Germinal center (tissue), 1 donor: ENCODE results near the gene ST6GALNAC2.
A peak's percentile ranks its signal among the peaks of the same experiment; 100 is the strongest.
"Not testable (repeated sequence)": the region's sequence is repeated elsewhere in the genome, so short reads cannot be mapped to it uniquely, and the experiment has no call there.

Experiments
- DNase-seq: peaks from one replicate; pipeline ENCODE4 v3.0.0; 2012; ENCODE audit warnings: mixed read lengths, low spot score

The ST6GALNAC2 gene

GRCh38 chr17:76585649-76586593 is at the start of gene ST6GALNAC2:
Gene ST6GALNAC2, minus strand, starts transcription at chr17:76585860. Its CDS starts 52 bp downstream, at chr17:76585808.
- no peak for DNase-seq

DNA sequence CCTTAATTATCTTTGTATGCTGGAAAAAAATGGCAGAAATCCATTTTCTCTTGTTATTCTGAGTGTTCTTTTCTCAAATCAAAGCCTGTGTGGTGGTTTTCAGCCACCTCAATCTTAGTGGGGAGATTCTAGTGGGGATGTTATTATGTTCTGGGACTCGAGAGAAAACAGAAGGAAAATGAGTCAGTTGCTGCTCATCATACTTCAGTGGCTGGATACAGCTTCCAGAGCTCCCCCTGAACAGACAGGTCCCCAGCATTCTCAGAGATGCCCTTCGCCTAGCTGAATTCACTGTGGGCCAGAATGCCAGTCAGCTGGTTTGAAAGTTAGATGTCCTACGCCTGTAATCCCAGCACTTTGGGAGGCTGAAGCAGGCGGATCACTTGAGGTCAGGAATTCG is 49.4 kb upstream of the ST6GALNAC2 start:
- DNase-seq: no peak

- DNase-seq: no peak
Measured at GRCh38 chr17:76633628-76634328, 48.1 kb upstream of the ST6GALNAC2 start.

DNA sequence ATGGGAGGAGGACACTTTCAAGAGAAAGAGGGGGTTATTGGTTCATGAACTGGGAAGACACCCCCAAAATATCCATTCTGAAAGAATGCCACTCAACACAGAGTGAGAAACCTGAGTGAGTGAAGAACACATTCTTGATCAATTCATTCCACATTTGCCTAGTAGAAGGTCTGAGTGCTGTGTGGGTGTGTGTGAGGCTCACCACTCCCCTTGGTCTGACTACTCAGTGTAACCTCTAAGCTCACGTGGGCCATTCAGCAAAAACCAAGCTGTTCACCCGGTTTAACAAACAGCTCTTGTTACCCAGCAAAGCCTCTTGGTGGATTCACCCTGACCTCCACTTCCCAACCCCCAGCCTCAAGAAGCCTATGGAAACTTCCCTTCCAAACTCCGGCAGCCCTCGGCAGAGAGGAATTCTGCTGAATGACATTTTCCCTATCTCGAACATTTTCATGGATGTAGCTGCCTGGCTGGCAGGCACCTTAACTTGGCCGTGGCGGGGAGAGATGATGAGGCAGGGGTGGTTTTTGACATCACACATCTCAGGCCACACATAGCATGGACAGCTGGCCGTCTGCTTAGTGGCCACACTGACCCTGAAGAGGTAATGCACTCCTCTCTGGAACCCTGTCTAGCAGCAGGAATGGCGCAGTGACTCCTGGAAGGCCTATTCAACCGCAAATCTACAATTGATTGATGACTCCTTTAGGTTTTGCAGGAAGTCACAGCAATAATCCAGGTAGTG is 46.3 kb upstream of the ST6GALNAC2 start:
- DNase-seq: no peak

- no peak for DNase-seq
Measured at GRCh38 chr17:76630151-76630550, 44.5 kb upstream of the ST6GALNAC2 start.

DNA sequence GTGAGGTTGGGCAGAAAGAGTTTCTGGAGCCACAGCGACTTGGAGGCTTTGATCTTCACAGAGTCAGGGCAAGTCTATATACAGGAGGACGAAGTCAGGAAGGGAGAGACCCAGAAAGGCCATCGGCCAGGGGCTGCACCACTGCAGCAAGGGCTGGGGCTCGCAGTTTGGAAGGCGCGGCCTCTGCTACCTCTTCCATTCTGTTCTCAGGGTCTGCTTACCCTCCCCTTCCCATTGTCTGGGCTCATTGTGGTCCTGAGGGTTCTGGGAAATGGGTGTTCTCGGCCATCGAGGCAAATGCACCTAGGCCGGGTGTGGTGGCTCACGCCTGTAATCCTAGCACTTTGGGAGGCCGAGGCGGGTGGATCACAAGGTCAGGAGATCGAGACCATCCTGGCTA is 41.9 kb upstream of the ST6GALNAC2 start:
- no peak for DNase-seq

DNA sequence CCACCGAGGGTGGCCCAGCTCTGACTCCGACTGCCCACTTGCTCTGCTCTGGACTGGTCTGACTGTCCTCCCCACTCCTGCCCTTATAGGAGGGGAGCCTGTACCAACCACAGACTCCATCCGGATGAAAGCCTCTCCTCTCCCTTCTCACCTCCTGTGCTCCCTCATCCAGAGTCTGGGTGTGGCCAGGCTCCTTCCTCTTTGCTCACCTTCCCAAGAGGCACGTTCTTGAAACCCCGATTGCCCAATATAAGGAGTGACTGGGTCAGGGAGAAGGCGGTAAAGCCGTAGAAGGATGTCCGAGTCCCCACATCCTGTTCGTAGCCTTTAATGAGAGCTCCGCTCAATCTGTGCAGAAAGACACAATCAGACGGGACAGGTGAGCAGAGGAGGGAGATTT is 40.8 kb upstream of the ST6GALNAC2 start:
- DNase-seq: no peak

DNA sequence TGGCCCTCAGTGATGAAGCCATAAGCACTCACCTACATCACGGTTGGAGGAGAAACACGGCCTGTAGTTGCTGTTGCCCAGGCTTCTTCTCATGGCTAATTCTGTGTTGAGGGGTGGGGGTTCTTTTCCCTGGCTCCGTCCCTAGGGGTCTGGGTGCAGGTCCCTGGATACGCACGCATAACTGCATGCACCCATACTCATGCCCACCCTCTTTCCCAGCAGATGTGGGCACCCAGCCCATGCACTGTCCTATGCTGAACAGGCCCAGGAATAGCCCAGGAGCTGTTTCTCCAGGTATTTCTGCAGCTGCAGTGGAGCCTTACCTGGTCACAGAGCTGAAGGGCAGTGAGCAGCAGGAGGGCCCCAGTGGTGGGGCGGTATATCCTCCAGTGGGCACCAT is 39.8 kb upstream of the ST6GALNAC2 start:
- no peak for DNase-seq

DNA sequence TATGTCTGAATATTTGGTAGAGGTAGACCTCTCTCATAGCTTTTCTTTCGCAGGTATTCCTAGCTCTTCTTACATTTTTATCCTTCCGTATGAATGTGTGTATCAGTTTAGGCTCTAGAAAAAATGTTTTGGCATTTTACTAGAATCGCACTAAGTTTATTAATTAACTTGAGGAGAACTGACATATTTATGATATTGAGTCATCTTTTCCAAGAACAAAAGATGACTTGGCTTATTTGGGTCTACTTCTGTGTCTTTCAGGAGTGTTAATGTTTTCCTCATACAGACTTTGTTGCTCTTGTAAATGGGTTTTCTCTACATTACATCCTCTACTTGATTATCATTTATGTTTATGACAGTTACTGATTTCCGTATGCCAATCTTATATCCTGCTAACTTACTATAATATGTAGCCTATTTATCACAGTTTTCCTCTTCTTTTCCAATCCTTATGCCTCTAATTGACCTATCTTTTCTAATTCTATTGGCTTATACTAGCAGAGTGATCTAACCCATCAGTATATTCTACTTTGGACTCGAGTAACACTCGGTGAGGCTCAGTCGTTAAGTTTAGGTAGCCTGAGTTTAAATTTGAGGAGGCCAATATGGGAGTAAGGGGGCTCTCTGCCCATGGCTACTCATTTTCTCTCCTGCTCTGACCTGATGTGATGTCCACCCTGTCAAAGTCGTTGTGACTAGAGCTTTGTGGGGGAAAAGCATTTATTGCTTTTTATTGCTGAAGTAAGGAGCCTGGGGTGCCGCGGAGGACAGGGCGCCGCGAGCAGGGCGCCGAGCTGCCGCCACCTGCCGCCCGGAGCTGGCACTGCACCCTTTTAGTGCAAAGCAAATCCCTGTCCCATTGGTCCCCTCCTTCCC is 37.8 kb upstream of the ST6GALNAC2 start:
- peak; percentile 79 for DNase-seq

DNA sequence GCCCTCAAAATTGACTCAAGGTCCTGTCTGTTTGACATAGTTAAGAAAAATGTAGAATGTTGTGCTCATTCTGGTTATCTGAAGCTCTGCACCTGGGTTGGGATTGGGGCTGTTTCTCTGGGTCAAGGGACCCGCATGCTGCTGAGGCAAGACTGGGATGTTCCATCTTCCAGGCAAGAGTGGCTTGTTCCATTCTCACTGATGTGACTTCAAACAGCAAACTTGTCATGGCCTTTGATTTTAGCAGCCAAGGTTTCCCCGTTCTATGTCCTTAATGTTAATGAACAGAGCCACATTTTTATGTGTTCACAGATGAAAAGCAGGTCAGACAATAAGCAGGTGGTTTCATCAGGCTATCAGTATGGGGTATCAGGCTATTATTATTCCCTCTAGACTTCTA is 32.2 kb upstream of the ST6GALNAC2 start:
- DNase-seq: no peak

GRCh38 chr17:76614912-76615617 is 29.4 kb upstream of the ST6GALNAC2 start:
- DNase-seq: no peak

GRCh38 chr17:76614064-76614759 is 28.6 kb upstream of the ST6GALNAC2 start:
- DNase-seq: not testable (repeated sequence)

GRCh38 chr17:76612977-76613851 is 27.6 kb upstream of the ST6GALNAC2 start:
- no peak for DNase-seq

GRCh38 chr17:76612465-76612864 is 26.8 kb upstream of the ST6GALNAC2 start:
- DNase-seq: no peak

DNA sequence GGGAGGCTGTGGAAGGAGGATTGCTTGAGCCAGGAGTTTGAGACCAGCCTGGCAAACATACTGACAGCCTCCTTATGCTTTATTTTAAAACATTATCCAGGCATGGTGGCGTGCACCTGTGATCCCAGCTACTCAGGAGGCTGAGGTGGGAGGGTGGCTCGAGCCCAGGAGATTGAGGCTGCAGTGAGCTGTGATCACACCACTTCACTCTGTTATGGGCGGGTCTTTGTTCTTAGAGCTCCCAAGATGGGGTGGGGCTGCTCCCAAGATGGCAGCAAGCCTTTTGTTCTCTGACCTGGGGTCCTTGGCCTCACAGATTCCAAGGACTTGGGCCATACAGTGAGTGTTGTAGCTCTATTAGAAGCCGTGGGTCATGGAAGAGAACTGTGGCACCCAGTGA is 26.1 kb upstream of the ST6GALNAC2 start:
- DNase-seq: no peak

DNA sequence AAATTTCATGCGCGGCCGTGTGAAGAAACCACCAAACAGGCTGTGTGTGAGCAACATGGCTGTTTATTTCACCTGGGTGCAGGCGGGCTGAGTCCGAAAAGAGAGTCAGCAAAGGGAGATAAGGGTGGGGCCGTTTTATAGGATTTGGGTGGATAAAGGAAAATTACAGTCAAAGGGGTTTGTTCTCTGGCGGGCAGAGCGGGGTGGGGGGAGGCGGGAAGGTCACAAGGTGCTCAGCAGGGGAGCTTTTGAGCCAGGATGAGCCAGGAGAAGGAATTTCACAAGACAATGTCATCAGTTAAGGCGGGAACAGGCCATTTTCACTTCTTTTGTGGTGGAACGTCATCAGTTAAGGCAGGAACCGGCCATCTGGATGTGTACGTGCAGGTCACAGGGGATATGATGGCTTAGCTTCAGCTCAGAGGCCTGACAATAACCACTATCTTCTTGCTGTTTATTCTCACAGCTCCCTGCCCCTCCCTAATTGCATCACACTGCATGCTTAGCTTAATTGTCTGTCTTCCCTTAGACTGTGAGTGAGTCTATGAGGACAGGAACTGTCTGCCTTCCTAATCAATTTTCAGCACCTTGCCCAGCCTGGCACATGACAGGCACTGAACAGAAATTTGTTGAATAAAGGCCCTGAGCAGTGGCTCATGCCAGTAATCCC is 25.6 kb upstream of the ST6GALNAC2 start:
- not testable (repeated sequence) for DNase-seq

GRCh38 chr17:76606685-76607084 is 21.0 kb upstream of the ST6GALNAC2 start:
- DNase-seq: not testable (repeated sequence)

DNA sequence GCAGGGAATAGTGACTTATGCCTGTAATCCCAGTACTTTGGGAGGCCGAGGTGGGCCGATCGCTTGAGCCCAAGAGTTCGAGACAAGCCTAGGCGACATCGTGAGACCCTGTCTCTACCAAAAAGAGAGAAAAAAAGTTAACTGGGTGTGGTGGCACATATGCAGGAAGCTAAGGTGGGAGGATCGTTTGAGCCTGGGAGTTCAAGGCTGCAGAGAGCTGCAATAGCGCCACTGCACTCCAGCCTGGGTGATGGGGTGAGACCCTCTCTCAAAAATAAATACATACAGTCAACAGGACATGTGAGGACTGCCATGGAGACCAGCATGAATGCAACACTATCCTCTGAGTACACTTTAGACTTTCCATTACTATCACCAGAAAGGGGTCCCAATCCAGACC is 15.4 kb upstream of the ST6GALNAC2 start:
- DNase-seq: no peak
